GM04504 (cell line): ENCODE data around the gene COL20A1.

Experiments
- DNase-seq: peaks from one replicate; pipeline ENCODE4 v3.0.0-alpha.2; 2012; ENCODE audit warnings: low read depth

COL20A1 gene

DNA sequence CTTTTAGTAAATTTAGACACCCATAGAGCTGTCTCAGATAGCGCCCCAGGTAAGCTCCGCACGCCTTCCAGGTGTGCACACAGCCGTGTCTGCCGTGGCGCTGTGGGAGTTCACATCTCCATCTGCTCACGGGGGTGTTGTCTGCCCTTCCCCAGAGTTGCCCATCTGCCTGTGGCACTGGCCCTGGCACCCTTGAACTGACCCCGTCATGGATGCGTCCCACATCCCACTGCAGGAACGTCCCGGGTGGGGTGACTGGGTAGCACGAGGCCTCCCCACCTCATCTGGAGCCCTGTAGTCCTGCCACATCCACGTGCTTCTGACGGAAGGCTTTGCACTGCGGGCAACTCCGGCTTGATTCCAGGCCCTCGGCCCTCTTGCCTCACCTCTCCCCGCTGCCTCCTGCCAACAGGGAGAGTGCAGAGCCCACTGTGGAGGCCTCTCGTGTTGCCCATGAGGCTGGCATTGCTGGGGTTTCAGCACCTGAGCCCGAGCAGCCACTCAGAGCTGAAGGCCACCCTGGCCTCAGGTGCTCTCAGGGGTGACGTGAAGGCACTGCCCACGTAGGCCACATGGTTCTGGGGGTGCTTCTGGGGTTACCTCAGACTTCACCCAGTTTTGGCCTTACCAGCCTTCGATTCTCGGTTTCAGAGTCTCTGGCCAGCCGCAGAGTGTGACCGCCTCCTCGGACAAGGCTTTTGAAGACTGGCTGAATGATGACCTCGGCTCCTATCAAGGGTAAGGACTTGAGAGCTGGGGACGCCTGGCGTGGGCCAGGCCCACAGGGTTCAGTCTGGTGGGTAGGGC, 15.3 kb upstream of the COL20A1 start:
- DNase-seq: no peak

- no peak for DNase-seq
Measured at GRCh38 chr20:63278661-63279060, 14.3 kb upstream of the COL20A1 start.

- DNase-seq: no peak
Measured at GRCh38 chr20:63279931-63280330, 13.1 kb upstream of the COL20A1 start.

DNA sequence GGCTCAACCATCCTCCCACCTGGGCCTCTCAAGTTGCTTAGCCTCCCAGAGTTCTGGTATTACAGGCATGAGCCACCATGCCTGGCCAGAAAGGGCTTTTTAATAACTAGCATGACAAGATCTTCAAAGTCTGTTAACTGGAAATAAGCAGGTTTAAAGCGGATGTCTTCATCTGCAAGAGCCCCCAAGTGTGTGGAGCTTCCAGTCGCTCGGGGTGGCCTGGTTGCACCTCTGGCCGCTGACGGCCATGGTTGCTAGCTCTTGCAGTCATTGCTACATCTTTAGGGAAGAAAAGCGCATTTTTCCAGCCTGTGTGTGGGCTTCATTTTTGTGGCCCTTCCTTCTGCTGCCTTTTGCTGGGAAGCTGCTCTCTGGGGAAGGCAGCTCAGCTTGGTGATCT, 12.6 kb upstream of the COL20A1 start:
- no peak for DNase-seq

GRCh38 chr20:63280929-63281545, 11.9 kb upstream of the COL20A1 start:
- DNase-seq: no peak

DNA sequence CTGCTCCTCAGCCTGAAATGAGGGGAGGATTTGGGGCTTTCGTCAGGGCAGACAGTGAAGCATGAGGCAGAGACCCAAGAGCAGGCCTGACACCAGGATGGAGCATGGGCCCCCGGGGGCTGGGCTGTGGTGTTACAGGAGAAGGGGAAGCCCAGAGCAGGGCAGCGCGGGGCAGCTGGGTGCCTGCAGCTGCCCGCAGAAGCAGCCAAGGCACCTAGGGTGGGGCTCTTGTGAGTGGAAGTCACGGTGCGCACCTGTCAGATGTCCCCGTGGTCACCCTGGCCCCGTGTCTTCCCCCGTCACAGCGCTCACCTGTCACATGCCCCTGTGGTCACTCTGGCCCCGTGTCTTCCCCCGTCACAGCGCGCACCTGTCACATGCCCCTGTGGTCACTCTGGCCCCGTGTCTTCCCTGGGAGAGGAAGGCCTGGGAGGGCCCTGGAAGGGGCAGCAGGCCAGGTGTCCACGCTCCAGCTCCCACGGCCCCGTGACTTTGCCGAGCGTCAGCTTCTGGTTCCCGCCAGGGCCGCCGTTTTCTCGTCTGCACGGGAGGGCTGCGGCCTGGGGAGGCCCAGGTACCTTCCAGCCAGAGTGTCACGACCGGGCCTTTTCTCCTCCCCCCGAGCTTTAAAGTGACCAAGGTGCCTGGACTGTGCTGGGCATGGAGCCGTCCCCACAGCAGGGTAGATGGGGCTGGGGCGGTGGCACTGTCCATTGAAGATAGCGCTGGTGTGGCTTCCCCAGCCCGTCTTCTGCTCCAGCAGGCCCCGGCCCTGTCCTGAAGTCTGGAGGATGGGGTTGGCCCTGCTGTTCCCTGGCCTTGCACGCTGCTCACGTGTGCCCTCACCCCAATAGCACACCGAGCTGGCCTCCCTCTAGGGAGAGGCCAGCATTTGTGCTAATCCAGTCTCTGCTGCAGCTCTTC, 11.0 kb upstream of the COL20A1 start:
- DNase-seq: no peak

- no peak for DNase-seq
Measured at GRCh38 chr20:63282946-63283345, 10.0 kb upstream of the COL20A1 start.

DNA sequence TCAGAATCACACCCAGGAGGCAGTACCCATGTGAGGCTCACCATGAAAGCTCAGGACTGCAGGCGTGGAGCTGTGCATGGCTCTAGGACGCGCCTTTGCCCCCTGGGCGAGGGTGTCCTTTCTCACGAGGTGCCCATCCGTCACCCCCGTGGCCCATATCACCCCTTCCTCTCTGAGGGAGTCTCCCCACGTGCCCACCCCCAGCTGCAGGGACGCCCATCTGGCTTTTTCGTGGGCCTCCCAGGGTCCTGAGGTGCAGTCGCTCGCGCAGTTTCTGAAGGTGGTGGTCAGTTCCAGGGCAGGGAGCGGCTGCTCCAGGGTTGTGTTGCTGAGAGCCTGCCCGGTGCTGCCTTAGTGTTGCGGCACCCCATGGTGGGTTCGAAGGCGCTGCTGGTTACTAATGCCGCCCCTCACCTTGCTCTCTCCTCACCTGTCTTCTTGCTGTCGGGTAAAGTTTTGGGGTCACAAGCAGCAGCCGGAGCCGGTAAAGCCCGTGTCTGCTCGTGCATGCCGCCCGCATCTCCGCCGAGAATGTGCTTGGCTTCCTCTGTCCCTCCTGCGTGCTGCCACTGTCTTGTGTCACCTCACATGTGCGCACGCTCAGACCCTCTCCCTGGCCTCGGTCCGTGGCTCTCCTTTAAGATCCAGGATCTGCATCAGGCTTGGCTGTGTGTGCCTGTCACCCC, 9.4 kb upstream of the COL20A1 start:
- DNase-seq: no peak

- DNase-seq: no peak
Measured at GRCh38 chr20:63284083-63284440, 8.9 kb upstream of the COL20A1 start.

- no peak for DNase-seq
Measured at GRCh38 chr20:63284544-63284949, 8.4 kb upstream of the COL20A1 start.

DNA sequence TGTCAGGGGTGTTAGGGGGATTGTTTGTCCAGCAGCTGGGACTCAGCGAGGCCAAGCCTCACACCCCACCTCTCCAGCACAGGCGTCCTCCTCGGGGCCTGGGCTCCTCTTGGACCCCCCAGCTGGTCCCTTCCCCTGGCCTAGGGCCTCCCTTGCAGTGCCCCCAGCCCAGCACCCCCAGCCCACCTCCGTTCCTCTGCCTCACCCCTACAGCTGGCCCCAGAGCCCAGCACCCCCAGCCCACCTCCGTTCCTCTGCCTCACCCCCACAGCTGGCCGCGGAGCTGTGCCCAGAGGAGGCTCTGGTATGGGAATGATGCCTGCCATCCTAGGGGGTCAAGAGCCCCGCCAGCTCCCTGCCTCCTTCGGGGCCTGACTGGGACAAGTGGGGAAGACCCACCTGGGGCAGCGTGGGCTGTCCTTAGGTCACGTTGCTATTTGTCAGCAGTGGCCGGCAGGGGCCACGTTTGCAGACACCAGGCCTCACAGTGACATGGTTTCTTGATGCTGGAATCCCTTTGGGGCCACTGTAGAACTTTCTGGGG, 7.9 kb upstream of the COL20A1 start:
- DNase-seq: no peak

DNA sequence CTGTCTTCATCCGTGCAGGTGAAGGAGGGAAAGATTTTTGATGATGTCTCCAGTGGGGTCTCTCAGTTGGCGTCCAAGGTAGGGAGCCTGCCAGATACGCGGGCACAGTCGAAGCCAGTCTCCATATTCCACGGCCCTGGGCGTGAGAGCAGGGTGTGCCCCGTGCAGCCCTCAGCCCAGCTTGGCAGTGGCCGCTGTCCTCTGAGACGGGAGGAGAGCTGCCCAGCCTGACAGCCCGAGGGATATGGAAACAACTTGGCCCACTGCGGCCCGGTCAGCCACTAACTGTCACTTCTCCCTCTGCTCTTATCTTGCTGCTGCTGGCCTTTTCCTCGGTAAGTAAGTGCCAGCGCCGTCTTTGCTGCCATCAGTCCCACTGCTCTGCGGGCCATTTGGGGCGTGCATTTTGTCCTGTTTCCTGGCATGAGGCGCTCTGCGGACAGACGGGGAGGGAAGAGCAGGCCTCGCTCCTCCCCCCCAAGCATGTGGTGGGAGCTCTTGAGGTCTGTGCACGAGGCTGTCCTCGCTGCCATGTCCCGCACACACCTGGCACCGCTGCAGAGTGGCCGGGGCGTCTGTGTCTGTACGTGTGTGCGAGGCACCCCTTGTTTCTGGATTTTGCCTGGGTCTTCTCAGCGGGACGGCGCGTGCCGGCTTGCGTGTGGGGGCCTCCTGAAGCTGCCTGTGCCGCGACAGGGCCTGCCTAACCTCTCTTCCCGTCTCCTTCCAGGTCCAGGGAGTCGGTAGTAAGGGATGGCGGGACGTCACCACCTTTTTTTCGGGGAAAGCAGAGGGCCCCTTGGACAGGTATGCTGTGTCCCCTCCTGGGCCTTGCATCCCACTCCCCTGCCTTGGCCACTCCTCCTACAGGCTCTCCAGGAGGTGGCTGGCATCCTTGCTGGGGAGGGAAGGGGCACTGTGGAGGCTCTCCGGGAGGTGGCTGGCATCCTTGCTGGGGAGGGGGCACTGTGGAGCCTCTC, 7.1 kb upstream of the COL20A1 start:
- no peak for DNase-seq

GRCh38 chr20:63286781-63287696, 5.9 kb upstream of the COL20A1 start:
- DNase-seq: no peak

- no peak for DNase-seq
Measured at GRCh38 chr20:63287697-63288580, 5.0 kb upstream of the COL20A1 start.

GRCh38 chr20:63288581-63289251, 4.3 kb upstream of the COL20A1 start:
- no peak for DNase-seq

- DNase-seq: no peak
Measured at GRCh38 chr20:63289311-63290135, 3.5 kb upstream of the COL20A1 start.

DNA sequence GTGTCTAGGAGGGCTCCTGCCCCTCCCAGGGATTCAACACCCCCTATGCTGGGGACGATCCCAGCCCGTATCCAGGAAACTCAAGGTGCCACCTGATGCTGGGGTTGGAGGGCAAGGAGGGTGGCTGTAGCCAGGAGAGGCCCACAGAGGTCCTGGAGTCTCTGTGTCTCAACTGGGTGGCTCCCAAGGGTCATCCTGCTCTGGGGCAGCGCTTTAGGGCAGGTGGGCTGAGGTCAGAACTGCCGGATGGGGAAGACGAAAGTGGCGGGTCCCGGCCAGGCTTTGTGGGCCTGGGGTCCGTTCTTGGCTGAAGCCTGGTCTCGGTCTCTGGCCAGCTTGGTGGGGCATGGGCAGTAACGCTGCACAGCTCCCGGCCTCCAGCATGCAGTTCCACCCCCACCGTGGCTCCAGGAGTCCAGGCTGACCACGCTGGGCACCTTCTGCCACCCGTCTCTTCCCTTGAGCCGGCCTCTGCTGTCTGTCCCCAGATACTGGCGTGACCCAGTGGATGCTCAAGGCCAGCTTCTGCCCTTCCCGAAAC, 2.8 kb upstream of the COL20A1 start:
- DNase-seq: no peak
